Upper lobe of right lung (tissue), 1 donor: ENCODE measurements around the gene EVC2. TPM values are rescaled to one million over a fixed set of nuclear protein-coding genes. Genes with fewer than 3 reads are reported as not detected.

Experiments used
- ATAC-seq: fragments of 200-7000 bp; cut with Tn5 transposase; one replicate; pipeline ENCODE4 v1.9.1; 2020; ENCODE audit warnings: mild to moderate bottlenecking, moderate library complexity
- DNase-seq: peaks from one replicate; pipeline ENCODE4 v3.0.0-alpha.2; 2020
- H3K27ac ChIP-seq: fragments of 200-600 bp; one replicate; pipeline ENCODE4 v1.8.0; 2022
- H3K27me3 ChIP-seq: fragments of 200-600 bp; one replicate; pipeline ENCODE4 v1.8.0; 2022; ENCODE audit warnings: mild to moderate bottlenecking
- H3K36me3 ChIP-seq: fragments of 200-600 bp; one replicate; pipeline ENCODE4 v1.8.0; 2022
- H3K4me1 ChIP-seq: fragments of 200-600 bp; one replicate; pipeline ENCODE4 v1.8.0; 2022
- H3K4me3 ChIP-seq: fragments of 200-600 bp; one replicate; pipeline ENCODE4 v1.8.0; 2022; ENCODE audit warnings: mild to moderate bottlenecking
- H3K9me3 ChIP-seq: fragments of 200-600 bp; one replicate; pipeline ENCODE4 v1.8.0; 2022
- intact Hi-C: fragments of 100-400 bp; cut with DNase I; formaldehyde crosslinking; loops from one replicate; pipeline ENCODE4 v1.11.0; 2022
- total RNA-seq: library from RNA; stranded (reverse); fragmentation: NEBNext Ultra II Directional; extraction: Animal tissue kit (Norgen Biotek cat#: 25700); gene quantifications from one replicate; pipeline ENCODE4 v1.2.1, GENCODE V29; 2021
- TF ChIP-seq, protein P1 (sequence below): fragments of 200-600 bp; IDR thresholded peaks from one replicate; pipeline ENCODE4 v1.8.0; 2022; ENCODE audit warnings: antibody characterized with exemption
- donor health status: DM: no; HTN: yes; CAD: no; lungs with severe emphysema.

The EVC2 gene
- total RNA-seq, 1 donor from 2014 or later = 6.3 TPM

- H3K27ac ChIP-seq = no peak overlapping the region
- H3K4me1 ChIP-seq = no peaks in the 10 kb centered on the region
- no peaks in the 10 kb centered on the region for H3K36me3 ChIP-seq
- ATAC-seq (no peak), DNase-seq (no peak)
- intact Hi-C loops = no loop called here
- TF ChIP-seq, protein P1, sequence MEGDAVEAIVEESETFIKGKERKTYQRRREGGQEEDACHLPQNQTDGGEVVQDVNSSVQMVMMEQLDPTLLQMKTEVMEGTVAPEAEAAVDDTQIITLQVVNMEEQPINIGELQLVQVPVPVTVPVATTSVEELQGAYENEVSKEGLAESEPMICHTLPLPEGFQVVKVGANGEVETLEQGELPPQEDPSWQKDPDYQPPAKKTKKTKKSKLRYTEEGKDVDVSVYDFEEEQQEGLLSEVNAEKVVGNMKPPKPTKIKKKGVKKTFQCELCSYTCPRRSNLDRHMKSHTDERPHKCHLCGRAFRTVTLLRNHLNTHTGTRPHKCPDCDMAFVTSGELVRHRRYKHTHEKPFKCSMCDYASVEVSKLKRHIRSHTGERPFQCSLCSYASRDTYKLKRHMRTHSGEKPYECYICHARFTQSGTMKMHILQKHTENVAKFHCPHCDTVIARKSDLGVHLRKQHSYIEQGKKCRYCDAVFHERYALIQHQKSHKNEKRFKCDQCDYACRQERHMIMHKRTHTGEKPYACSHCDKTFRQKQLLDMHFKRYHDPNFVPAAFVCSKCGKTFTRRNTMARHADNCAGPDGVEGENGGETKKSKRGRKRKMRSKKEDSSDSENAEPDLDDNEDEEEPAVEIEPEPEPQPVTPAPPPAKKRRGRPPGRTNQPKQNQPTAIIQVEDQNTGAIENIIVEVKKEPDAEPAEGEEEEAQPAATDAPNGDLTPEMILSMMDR = no peak
- no peaks in the 10 kb centered on the region for H3K9me3 ChIP-seq
- no peaks in the 10 kb centered on the region for H3K27me3 ChIP-seq
- H3K4me3 ChIP-seq = no peak overlapping the region
Observed at GRCh38 chr4:5700459-5700858, 7.9 kb downstream of the EVC2 start.

- DNase-seq = no peak
- TF ChIP-seq, protein P1 = no peak
- intact Hi-C loops = no loop called here
- Histone ChIP-seq H3K9me3 (no peaks in the 10 kb centered on the region), H3K27me3 (no peaks in the 10 kb centered on the region), H3K27ac (no peak overlapping the region), H3K4me3 (no peak overlapping the region), H3K36me3 (peaks cover 21% of the 10 kb centered on the region), H3K4me1 (no peaks in the 10 kb centered on the region)
- ATAC-seq = no peak
Observed at GRCh38 chr4:5696341-5696740, 12.0 kb downstream of the EVC2 start.

DNA sequence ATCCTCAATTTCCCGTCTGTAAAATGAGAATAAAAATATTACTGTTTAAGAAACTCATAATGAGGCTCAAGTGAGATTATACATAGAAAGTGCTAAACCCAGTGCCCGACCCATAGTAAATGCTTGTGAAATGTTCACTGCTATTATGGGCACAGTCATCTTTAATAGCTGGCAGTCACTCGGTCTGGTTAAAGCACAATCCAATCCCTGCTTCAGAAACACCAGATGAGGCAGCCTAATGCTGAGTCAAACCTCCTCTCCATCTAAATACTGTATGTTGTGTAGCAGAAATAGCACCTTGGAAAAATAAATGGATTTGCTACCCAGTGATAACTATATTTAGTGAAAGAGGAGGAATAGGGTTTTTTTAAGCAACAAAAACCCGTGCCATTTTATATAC is 14.5 kb downstream of the EVC2 start:
- intact Hi-C loops = no loop called here

DNA sequence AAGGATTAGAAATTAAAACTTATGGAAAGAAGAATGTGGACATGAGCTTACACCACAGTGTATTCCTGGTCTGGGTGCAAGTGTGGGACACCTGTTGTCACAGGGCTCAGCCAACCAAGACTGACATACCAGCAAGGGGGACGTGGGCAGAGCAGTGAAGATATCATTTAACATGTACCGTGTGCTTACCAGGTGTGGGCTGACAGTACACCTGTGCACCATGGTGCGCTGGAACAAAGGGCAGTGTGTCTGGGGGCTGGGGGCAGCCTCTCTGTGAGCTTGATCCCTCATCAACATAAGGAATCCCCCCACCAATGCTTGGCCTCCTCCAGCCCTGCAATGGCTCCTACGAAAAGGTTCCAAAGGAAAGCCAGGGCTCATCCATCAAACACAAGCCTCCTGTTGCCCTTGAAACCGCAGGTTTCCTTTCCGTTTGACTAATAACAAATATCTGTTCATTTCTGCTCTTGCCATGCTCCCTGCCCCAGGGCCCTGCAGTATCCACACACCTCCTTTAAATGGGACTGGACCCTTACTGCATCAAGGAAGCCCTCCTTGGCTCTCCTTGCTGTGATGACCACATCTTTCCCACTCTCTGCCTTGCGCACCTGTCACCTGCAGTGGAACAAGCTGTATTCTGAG is 16.7 kb downstream of the EVC2 start:
- Histone ChIP-seq H3K36me3 (peaks cover 52% of the 10 kb centered on the region), H3K9me3 (no peaks in the 10 kb centered on the region), H3K4me3 (no peak overlapping the region), H3K27me3 (no peaks in the 10 kb centered on the region), H3K4me1 (no peaks in the 10 kb centered on the region), H3K27ac (no peak overlapping the region)
- TF ChIP-seq, protein P1 = no peak
- no peak for DNase-seq
- intact Hi-C loops = no loop called here
- ATAC-seq = no peak

More for the DNA sequence above, 14.5 kb downstream of the EVC2 start:
- TF ChIP-seq, protein P1 = no peak
- Histone ChIP-seq H3K27ac (no peak overlapping the region), H3K27me3 (no peaks in the 10 kb centered on the region), H3K36me3 (peaks cover 39% of the 10 kb centered on the region), H3K4me3 (no peak overlapping the region), H3K4me1 (no peaks in the 10 kb centered on the region), H3K9me3 (no peaks in the 10 kb centered on the region)
- no peak for ATAC-seq
- no peak for DNase-seq

DNA sequence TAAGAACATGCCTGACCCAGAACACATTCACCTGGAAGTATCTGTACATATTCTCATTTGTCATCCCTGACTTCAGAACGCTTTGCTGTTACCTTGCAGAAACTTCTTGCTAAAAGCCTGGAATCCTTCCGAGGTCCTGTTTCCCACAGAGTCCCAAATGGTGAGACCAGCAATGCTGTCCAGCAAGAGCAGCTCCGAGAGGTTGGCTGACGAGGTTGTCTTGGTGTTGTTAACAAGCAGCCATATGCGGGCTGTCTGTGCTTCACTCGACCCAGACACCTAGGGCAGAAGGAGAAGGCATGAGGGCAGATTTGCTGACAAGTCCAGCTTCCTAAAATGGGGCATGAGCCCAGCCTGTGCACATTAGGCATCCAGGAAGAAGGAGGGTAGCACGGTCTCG is 19.3 kb downstream of the EVC2 start:
- Histone ChIP-seq H3K4me3 (no peak overlapping the region), H3K4me1 (no peaks in the 10 kb centered on the region), H3K27me3 (no peaks in the 10 kb centered on the region), H3K27ac (no peak overlapping the region), H3K9me3 (no peaks in the 10 kb centered on the region), H3K36me3 (peaks cover 69% of the 10 kb centered on the region)
- intact Hi-C loops = no loop called here
- DNase-seq (no peak), ATAC-seq (no peak)
- TF ChIP-seq, protein P1 = no peak

- TF ChIP-seq, protein P1 = no peak
- ATAC-seq = no peak
- intact Hi-C loops = no loop called here
- H3K27ac ChIP-seq = no peak overlapping the region
- no peaks in the 10 kb centered on the region for H3K9me3 ChIP-seq
- H3K36me3 ChIP-seq = peaks cover 55% of the 10 kb centered on the region
- H3K27me3 ChIP-seq = no peaks in the 10 kb centered on the region
- no peak for DNase-seq
- no peaks in the 10 kb centered on the region for H3K4me1 ChIP-seq
- H3K4me3 ChIP-seq = no peak overlapping the region
Observed at GRCh38 chr4:5686338-5686737, 22.0 kb downstream of the EVC2 start.
